Panc1 (cell line): ENCODE results near the gene RBSN. TPM values are rescaled to one million over a fixed set of nuclear protein-coding genes. Genes with fewer than 3 reads are reported as not detected.

ENCODE experiments used
- ATAC-seq: fragments of 200-7000 bp; cut with Tn5 transposase; 2 replicates; pipeline ENCODE4 v1.9.1; 2020; ENCODE audit warnings: mild to moderate bottlenecking, moderate library complexity
- BruUV-seq: library from RNA; stranded (reverse); fragments of 400-500 nt; replicated peaks from 2 replicates; lab custom pipeline; 2021; lab: Mats Ljungman, UMichigan
- CTCF ChIA-PET: fragments of 300-600 bp; sonication (Branson Sonifier 250); formaldehyde crosslinking; loops from one replicate; lab custom pipeline; 2022; ENCODE audit warnings: antibody characterized with exemption; lab: Charles Lee
- POLR2A ChIA-PET: fragments of 300-600 bp; sonication (Branson Sonifier 250); formaldehyde crosslinking; loops from one replicate; lab custom pipeline; 2022; ENCODE audit warnings: antibody characterized with exemption; lab: Charles Lee
- DNase-seq: peaks from one replicate; pipeline ENCODE4 v3.0.0-alpha.2; 2010; ENCODE audit warnings: low read depth, low spot score
- H3K27ac ChIP-seq: 2 replicates; pipeline ENCODE4 v1.5.1; 2011; ENCODE audit warnings: mild to moderate bottlenecking, low read length, inconsistent platforms
- H3K27me3 ChIP-seq: fragments of 200-500 bp; sonication (Bioruptor generic); 2 replicates; pipeline ENCODE4 v1.6.0; 2014; ENCODE audit warnings: low read length, inconsistent platforms; ENCODE audit not compliant: control insufficient read depth, insufficient read depth
- H3K36me3 ChIP-seq: fragments of 200-500 bp; sonication (Bioruptor generic); 2 replicates; pipeline ENCODE4 v1.5.1; 2014; ENCODE audit warnings: inconsistent platforms, mild to moderate bottlenecking, low read length, moderate library complexity; ENCODE audit not compliant: control insufficient read depth, insufficient read depth
- H3K4me1 ChIP-seq: 2 replicates; pipeline ENCODE4 v1.5.1; 2011; ENCODE audit warnings: inconsistent platforms, mild to moderate bottlenecking, low read length, moderate library complexity; ENCODE audit not compliant: control insufficient read depth, insufficient read depth
- H3K4me3 ChIP-seq, 2 experiments: 2 replicates each; pipeline ENCODE4 v1.5.1; 2011 to 2012; ENCODE audit warnings: low read depth in 2 of 2, low read length in 2 of 2, mild to moderate bottlenecking in 2 of 2, inconsistent platforms in 1 of 2, moderate library complexity in 1 of 2
- H3K9me3 ChIP-seq: fragments of 200-500 bp; sonication (Bioruptor generic); 2 replicates; pipeline ENCODE4 v1.5.1; 2014; ENCODE audit warnings: low read depth, mild to moderate bottlenecking, inconsistent platforms, low read length, moderate library complexity; ENCODE audit not compliant: control insufficient read depth, insufficient read depth
- POLR2AphosphoS5 ChIP-seq: IDR thresholded peaks from 2 replicates; pipeline ENCODE4 v1.6.1; 2012; ENCODE audit warnings: mild to moderate bottlenecking, low read depth, low read length, moderate library complexity
- SIN3A ChIP-seq: IDR thresholded peaks from 2 replicates; pipeline ENCODE4 v1.6.1; 2012; ENCODE audit warnings: low read depth, mild to moderate bottlenecking, low read length, moderate library complexity, borderline replicate concordance; ENCODE audit not compliant: insufficient read depth
- TCF7L2 ChIP-seq: IDR thresholded peaks from 2 replicates; pipeline ENCODE4 v1.6.1; 2011; ENCODE audit warnings: mild to moderate bottlenecking, low read depth, low read length, inconsistent platforms
- in situ Hi-C: cut with HindIII; loops from 2 replicates; pipeline ENCODE4 v1.10.0; 2016; ENCODE audit warnings: low sequenced_read_pairs, low pct_unique_long_range_greater_than_20kb
- intact Hi-C: fragments of 100-400 bp; cut with micrococcal nuclease; formaldehyde crosslinking; loops from one replicate; pipeline ENCODE4 v1.10.0; 2022; ENCODE audit not compliant: unreplicated experiment
- total RNA-seq: library from RNA; stranded (reverse); gene quantifications from one replicate; pipeline ENCODE4 v1.2.1, GENCODE V29; 2021; ENCODE audit not compliant: unreplicated experiment
- TF ChIP-seq, protein P1 (sequence below): fragments of 450-650 bp; IDR thresholded peaks from 2 replicates; pipeline ENCODE4 v1.5.1; 2017; ENCODE audit warnings: mild to moderate bottlenecking
- TF ChIP-seq, protein P2 (sequence below), 2 experiments: IDR thresholded peaks; 2 replicates each; pipeline ENCODE4 v1.6.1; 2011 to 2012; ENCODE audit warnings: low read depth in 2 of 2, control low read depth in 1 of 2, low read length in 1 of 2, mild to moderate bottlenecking in 1 of 2, moderate library complexity in 1 of 2; ENCODE audit not compliant: insufficient read depth in 1 of 2

RBSN gene
- total RNA-seq, 1 experiment from 2014 or later: 13.6 TPM

DNA sequence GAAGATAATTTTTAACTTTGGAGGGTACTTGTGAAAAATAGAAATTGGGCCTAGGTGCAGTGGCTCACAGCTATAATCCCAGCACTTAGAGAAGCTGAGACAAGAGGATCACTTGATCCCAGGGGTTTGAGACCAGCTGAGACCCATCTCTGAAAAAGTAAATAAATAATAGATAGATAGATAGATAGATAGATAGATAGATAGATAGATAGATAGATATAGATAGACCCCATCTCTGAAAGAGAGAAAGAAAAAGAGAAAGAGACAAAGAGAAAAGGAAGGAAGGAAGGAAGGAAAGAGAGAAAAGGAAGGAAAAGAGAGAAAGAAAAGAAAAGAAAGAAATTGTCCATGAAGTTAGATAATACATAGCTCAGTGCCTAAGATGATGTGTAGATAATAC lies 69.3 kb downstream of the RBSN start:
- Histone ChIP-seq H3K27ac (no peak overlapping the region), H3K27me3 (no peaks in the 10 kb centered on the region), H3K9me3 (no peaks in the 10 kb centered on the region), H3K36me3 (peaks cover 9% of the 10 kb centered on the region), H3K4me1 (no peaks in the 10 kb centered on the region), H3K4me3 (no peak overlapping the region)
- ChIA-PET CTCF (no interaction called here), POLR2A (interaction anchor here (0.6 kb wide), 1 partner anchor 8 kb away, joined by 3 read pairs; no protein-coding TSS in a partner anchor)
- TF ChIP-seq POLR2AphosphoS5 (no peak), TCF7L2 (no peak), SIN3A (no peak)
- TF ChIP-seq, protein P1, sequence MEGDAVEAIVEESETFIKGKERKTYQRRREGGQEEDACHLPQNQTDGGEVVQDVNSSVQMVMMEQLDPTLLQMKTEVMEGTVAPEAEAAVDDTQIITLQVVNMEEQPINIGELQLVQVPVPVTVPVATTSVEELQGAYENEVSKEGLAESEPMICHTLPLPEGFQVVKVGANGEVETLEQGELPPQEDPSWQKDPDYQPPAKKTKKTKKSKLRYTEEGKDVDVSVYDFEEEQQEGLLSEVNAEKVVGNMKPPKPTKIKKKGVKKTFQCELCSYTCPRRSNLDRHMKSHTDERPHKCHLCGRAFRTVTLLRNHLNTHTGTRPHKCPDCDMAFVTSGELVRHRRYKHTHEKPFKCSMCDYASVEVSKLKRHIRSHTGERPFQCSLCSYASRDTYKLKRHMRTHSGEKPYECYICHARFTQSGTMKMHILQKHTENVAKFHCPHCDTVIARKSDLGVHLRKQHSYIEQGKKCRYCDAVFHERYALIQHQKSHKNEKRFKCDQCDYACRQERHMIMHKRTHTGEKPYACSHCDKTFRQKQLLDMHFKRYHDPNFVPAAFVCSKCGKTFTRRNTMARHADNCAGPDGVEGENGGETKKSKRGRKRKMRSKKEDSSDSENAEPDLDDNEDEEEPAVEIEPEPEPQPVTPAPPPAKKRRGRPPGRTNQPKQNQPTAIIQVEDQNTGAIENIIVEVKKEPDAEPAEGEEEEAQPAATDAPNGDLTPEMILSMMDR: no peak
- TF ChIP-seq, protein P2, sequence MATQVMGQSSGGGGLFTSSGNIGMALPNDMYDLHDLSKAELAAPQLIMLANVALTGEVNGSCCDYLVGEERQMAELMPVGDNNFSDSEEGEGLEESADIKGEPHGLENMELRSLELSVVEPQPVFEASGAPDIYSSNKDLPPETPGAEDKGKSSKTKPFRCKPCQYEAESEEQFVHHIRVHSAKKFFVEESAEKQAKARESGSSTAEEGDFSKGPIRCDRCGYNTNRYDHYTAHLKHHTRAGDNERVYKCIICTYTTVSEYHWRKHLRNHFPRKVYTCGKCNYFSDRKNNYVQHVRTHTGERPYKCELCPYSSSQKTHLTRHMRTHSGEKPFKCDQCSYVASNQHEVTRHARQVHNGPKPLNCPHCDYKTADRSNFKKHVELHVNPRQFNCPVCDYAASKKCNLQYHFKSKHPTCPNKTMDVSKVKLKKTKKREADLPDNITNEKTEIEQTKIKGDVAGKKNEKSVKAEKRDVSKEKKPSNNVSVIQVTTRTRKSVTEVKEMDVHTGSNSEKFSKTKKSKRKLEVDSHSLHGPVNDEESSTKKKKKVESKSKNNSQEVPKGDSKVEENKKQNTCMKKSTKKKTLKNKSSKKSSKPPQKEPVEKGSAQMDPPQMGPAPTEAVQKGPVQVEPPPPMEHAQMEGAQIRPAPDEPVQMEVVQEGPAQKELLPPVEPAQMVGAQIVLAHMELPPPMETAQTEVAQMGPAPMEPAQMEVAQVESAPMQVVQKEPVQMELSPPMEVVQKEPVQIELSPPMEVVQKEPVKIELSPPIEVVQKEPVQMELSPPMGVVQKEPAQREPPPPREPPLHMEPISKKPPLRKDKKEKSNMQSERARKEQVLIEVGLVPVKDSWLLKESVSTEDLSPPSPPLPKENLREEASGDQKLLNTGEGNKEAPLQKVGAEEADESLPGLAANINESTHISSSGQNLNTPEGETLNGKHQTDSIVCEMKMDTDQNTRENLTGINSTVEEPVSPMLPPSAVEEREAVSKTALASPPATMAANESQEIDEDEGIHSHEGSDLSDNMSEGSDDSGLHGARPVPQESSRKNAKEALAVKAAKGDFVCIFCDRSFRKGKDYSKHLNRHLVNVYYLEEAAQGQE (IDR thresholded peaks at IDR 0.05; ENCODE audit: insufficient read depth in 1 of 2, low read depth in 2 of 2, low read length in 1 of 2): no peak
- intact Hi-C loops: loop anchor here (10.0 kb wide), 1 partner anchor 105 kb away; no protein-coding TSS in a partner anchor
- ATAC-seq (no peak), DNase-seq (no peak)
- in situ Hi-C loops: no loop called here
- no TSS peak for BruUV-seq

DNA sequence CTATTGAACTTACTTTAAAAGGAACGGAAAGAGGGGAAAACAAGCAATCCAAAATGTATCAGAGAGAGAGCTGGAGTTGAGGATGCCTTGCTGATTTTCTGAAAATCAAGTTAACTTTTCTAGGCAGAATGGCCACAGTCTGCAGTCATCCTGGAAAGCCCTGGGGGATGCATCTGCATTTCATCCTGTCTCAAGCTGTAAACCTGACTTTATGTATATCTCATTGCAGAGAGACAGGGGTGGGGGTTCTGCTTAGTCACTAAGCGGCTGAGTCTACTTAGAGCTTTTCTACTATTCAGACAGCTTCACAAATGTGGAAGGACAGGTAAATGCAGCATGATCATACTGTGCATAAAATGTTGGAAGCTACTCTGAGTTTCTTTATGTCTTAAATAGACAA lies 75.2 kb downstream of the RBSN start:
- no TSS peak for BruUV-seq

More for the DNA sequence above, 75.2 kb downstream of the RBSN start:
- DNase-seq (no peak), ATAC-seq (no peak)
- Histone ChIP-seq H3K4me3 (no peak overlapping the region), H3K36me3 (peaks cover 11% of the 10 kb centered on the region), H3K27me3 (no peaks in the 10 kb centered on the region), H3K27ac (no peak overlapping the region), H3K4me1 (no peaks in the 10 kb centered on the region), H3K9me3 (no peaks in the 10 kb centered on the region)
- intact Hi-C loops (no loop called here), in situ Hi-C loops (no loop called here)
- ChIA-PET CTCF (no interaction called here), POLR2A (no interaction called here)
- TF ChIP-seq TCF7L2 (no peak), POLR2AphosphoS5 (no peak), SIN3A (no peak)
- TF ChIP-seq, protein P1: no peak
- TF ChIP-seq, protein P2 (IDR thresholded peaks at IDR 0.05; ENCODE audit: insufficient read depth in 1 of 2, low read depth in 2 of 2, low read length in 1 of 2): no peak
